Glutamatergic neuron (in vitro differentiated cells): ENCODE data around the gene ZNF668. TPM values are rescaled to one million over a fixed set of nuclear protein-coding genes. Genes with fewer than 3 reads are reported as not detected.

Source experiments
- DNase-seq: peaks from one replicate; pipeline ENCODE4 v3.0.0; 2022
- H3K27ac Mint-ChIP-seq: one replicate; pipeline ENCODE4 v1.8.0; 2020; ENCODE audit warnings: mild to moderate bottlenecking, mixed read lengths, inconsistent platforms; ENCODE audit not compliant: unreplicated experiment
- H3K27me3 Mint-ChIP-seq: one replicate; pipeline ENCODE4 v1.8.0; 2020; ENCODE audit warnings: mild to moderate bottlenecking, moderate library complexity, mixed read lengths, inconsistent platforms; ENCODE audit not compliant: unreplicated experiment
- H3K36me3 Mint-ChIP-seq: one replicate; pipeline ENCODE4 v1.8.0; 2020; ENCODE audit warnings: mild to moderate bottlenecking, mixed read lengths, inconsistent platforms; ENCODE audit not compliant: unreplicated experiment
- H3K4me1 Mint-ChIP-seq: one replicate; pipeline ENCODE4 v1.8.0; 2020; ENCODE audit warnings: mild to moderate bottlenecking, low read depth, mixed read lengths, inconsistent platforms; ENCODE audit not compliant: unreplicated experiment
- H3K4me3 Mint-ChIP-seq: one replicate; pipeline ENCODE4 v1.8.0; 2020; ENCODE audit warnings: mild to moderate bottlenecking, mixed read lengths, inconsistent platforms; ENCODE audit not compliant: unreplicated experiment
- H3K9me3 Mint-ChIP-seq: one replicate; pipeline ENCODE4 v1.8.0; 2020; ENCODE audit warnings: mild to moderate bottlenecking, moderate library complexity, mixed read lengths, inconsistent platforms; ENCODE audit not compliant: unreplicated experiment
- CTCF ChIP-seq: fragments of 200-600 bp; sonication (generic); IDR thresholded peaks from one replicate; pipeline ENCODE4 v1.5.0; 2021; ENCODE audit not compliant: partially characterized antibody, unreplicated experiment
- total RNA-seq: library from RNA; stranded (reverse); fragmentation: NEBNext Ultra II Directional; extraction: Animal tissue kit (Norgen Biotek cat#: 25700); gene quantifications from one replicate; pipeline ENCODE4 v1.2.1, GENCODE V29; 2021; ENCODE audit not compliant: unreplicated experiment

Gene ZNF668
- total RNA-seq, 1 donor from 2014 or later, result 15.5 TPM

GRCh38 chr16:31042866-31043265 is 31.2 kb downstream of the ZNF668 start:
- Mint-ChIP-seq H3K4me1 (no peaks in the 10 kb centered on the region), H3K27ac (no peak overlapping the region), H3K27me3 (peaks cover 3% of the 10 kb centered on the region), H3K36me3 (no peaks in the 10 kb centered on the region), H3K4me3 (peak overlapping the region; percentile 71), H3K9me3 (peaks cover 2% of the 10 kb centered on the region)
- no peak for DNase-seq
- no peak for TF ChIP-seq CTCF

DNA sequence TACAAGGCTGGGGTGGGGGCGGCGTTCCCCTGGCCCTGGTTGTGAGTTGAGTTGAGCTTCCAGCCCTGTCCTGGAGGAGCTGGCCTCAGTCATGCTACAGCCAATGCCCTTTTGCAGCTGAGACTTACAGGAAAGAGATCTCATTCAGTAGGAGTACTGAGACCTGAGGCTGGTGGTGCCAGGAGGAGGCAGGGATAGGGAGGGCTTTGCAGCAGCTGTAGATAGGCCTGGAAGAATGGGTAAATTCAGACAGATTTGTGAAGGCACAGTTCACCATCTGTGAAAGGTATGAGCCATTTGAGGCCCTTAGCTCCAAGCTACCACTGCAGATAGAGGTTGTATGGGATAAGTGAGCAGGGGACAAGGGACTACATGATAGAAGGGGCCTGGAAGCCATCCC is 35.0 kb downstream of the ZNF668 start:
- Mint-ChIP-seq H3K9me3 (peaks cover 2% of the 10 kb centered on the region), H3K27me3 (peaks cover 5% of the 10 kb centered on the region), H3K4me3 (no peak overlapping the region), H3K36me3 (no peaks in the 10 kb centered on the region), H3K27ac (no peak overlapping the region), H3K4me1 (peaks cover 3% of the 10 kb centered on the region)
- no peak for TF ChIP-seq CTCF
- no peak for DNase-seq

DNA sequence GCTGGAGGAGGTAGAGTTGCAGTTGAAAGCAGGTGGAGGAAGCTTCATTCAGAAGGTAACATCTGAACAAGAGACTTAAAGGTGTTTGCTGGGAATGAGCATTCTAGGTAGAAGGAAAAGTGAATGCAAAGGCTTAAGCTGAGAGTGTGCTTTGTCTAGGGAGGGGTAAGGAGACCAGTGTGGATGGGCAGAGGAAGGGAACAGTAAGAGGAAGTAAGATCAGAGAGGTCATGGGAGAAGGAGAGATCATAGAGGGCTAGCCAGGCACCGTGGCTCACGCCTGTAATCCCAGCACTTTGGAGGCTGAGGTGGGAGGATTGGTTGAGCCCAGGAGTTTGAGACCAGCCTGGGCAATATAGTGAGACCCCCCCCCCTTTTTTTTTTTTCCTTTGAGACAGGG is 37.3 kb downstream of the ZNF668 start:
- Mint-ChIP-seq H3K4me3 (no peak overlapping the region), H3K36me3 (no peaks in the 10 kb centered on the region), H3K9me3 (peaks cover 8% of the 10 kb centered on the region), H3K27me3 (peaks cover 9% of the 10 kb centered on the region), H3K4me1 (peaks cover 8% of the 10 kb centered on the region), H3K27ac (no peak overlapping the region)
- no peak for TF ChIP-seq CTCF
- no peak for DNase-seq

GRCh38 chr16:31033709-31034492 is 40.1 kb downstream of the ZNF668 start:
- Mint-ChIP-seq H3K36me3 (no peaks in the 10 kb centered on the region), H3K9me3 (peaks cover 7% of the 10 kb centered on the region), H3K27me3 (peaks cover 9% of the 10 kb centered on the region), H3K4me3 (peak overlapping the region; percentile 90), H3K27ac (peak overlapping the region; percentile 33), H3K4me1 (peaks cover 8% of the 10 kb centered on the region)
- DNase-seq, result peak; percentile 91
- no peak for TF ChIP-seq CTCF
